ENCODE results near the gene ABHD16B. TPM values are rescaled to one million over a fixed set of nuclear protein-coding genes. Genes with fewer than 3 reads are reported as not detected.

ABHD16B gene
- total RNA-seq, 3 donors from 2014 or later (not counting 1 experiment from before 2014, with no cell fraction given): not detected

DNA sequence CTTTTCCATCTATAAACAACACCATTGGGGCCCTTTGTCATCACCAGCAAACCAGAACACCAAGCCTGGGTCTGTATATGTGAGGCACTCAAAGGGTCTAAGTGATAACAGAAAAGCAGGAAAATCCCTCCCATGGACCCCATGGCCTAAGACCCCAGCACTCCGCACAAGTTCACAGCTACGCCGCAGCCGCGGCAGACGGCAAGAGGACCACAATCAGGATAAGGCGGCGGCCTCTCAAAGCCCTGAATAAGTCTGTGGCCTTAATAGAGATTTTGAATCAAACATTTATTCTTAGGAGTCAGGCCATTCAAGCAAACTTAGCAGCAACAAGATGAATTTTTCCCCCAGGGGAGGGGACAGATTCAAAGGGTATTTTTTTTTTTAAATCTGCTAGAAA is 33.2 kb upstream of the ABHD16B start:
- ATAC-seq (no peak), DNase-seq (no peak)
- Histone ChIP-seq H3K27ac (ENCODE audit: low read length) (no peak overlapping the region), H3K27me3 (ENCODE audit: control insufficient read depth, insufficient read depth, low read length) (peaks cover 23% of the 10 kb centered on the region), H3K4me1 (ENCODE audit: control insufficient read depth, insufficient read depth, low read length) (peaks cover 11% of the 10 kb centered on the region), H3K4me3 (ENCODE audit: low read length) (no peak overlapping the region), H3K9me3 (ENCODE audit: control insufficient read depth, insufficient read depth, low read length) (no peaks in the 10 kb centered on the region), H3K36me3 (ENCODE audit: control insufficient read depth, insufficient read depth, low read length) (no peaks in the 10 kb centered on the region)
- intact Hi-C loops (cut with micrococcal nuclease): no loop called here
- no peak overlapping the region for H3K27ac Mint-ChIP-seq
- peaks cover 26 to 34% of the 10 kb centered on the region in 2 donors for H3K27me3 Mint-ChIP-seq (ENCODE audit: low read depth in 2 of 2)
- peaks cover 9 to 10% of the 10 kb centered on the region in 2 donors for H3K4me1 Mint-ChIP-seq
- H3K4me3 Mint-ChIP-seq: peak overlapping the region; percentile 31
- 92% methylated on average over 8 of the region's 8 CpGs for WGBS (ENCODE audit: insufficient coverage)
- TF ChIP-seq, protein P1, sequence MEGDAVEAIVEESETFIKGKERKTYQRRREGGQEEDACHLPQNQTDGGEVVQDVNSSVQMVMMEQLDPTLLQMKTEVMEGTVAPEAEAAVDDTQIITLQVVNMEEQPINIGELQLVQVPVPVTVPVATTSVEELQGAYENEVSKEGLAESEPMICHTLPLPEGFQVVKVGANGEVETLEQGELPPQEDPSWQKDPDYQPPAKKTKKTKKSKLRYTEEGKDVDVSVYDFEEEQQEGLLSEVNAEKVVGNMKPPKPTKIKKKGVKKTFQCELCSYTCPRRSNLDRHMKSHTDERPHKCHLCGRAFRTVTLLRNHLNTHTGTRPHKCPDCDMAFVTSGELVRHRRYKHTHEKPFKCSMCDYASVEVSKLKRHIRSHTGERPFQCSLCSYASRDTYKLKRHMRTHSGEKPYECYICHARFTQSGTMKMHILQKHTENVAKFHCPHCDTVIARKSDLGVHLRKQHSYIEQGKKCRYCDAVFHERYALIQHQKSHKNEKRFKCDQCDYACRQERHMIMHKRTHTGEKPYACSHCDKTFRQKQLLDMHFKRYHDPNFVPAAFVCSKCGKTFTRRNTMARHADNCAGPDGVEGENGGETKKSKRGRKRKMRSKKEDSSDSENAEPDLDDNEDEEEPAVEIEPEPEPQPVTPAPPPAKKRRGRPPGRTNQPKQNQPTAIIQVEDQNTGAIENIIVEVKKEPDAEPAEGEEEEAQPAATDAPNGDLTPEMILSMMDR (IDR thresholded peaks at IDR 0.05): no peak
- H3K9me3 Mint-ChIP-seq: no peaks in the 10 kb centered on the region
- H3K36me3 Mint-ChIP-seq: no peaks in the 10 kb centered on the region

DNA sequence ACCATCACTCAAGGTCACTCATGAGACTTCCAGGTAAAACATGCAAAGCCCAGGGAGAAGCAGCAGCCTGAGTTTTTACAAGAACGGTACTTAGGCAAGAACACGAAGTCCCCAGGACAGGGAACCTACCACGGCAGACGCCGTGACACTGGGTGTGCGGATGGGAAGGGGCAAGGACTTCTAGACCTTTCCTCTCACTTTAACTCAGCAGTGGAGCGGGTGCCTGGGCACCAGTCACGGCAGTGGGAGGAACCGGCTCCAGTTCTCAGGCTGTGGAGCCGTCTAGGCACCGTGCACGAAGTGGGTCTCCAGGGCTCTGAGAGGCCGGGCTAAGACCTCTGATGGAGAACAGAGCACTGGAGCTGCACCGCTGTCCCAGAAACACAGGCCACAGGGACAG is 32.8 kb upstream of the ABHD16B start:
- H3K9me3 Mint-ChIP-seq: no peaks in the 10 kb centered on the region
- DNase-seq (no peak), ATAC-seq (no peak)
- peaks cover 9 to 10% of the 10 kb centered on the region in 2 donors for H3K4me1 Mint-ChIP-seq
- no peak overlapping the region for H3K27ac ChIP-seq (ENCODE audit: low read length)
- no peak overlapping the region for H3K27ac Mint-ChIP-seq
- H3K4me3 ChIP-seq (ENCODE audit: low read length): no peak overlapping the region
- H3K27me3 ChIP-seq (ENCODE audit: control insufficient read depth, insufficient read depth, low read length): peaks cover 23% of the 10 kb centered on the region
- H3K36me3 ChIP-seq (ENCODE audit: control insufficient read depth, insufficient read depth, low read length): no peaks in the 10 kb centered on the region
- H3K36me3 Mint-ChIP-seq: no peaks in the 10 kb centered on the region
- peaks cover 26 to 34% of the 10 kb centered on the region in 2 donors for H3K27me3 Mint-ChIP-seq (ENCODE audit: low read depth in 2 of 2)
- no peaks in the 10 kb centered on the region for H3K9me3 ChIP-seq (ENCODE audit: control insufficient read depth, insufficient read depth, low read length)
- 95% methylated on average over 14 of the region's 14 CpGs for WGBS (ENCODE audit: insufficient coverage)
- peak overlapping the region; percentile 31 for H3K4me3 Mint-ChIP-seq
- intact Hi-C loops (cut with micrococcal nuclease): no loop called here
- TF ChIP-seq, protein P1 (IDR thresholded peaks at IDR 0.05): no peak
- H3K4me1 ChIP-seq (ENCODE audit: control insufficient read depth, insufficient read depth, low read length): peaks cover 11% of the 10 kb centered on the region

DNA sequence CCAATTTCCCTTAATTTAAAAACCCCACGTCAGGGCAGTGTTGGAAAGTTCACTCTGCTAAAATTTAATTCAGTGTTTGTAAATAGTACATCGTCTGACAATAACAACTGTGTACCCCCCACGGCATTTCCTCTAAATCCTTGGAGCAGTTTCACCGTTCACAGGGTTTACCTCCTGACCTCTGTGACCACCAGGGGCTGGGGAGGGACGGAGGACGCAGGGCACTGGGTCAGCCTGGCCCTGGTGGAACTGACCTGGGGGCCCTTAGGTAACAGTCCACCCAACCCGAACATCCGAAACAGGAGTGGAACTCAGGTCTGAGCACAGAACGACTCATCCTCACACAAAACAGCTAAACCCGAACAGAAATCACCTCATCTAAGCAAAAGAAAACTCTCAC is 32.3 kb upstream of the ABHD16B start:
- Histone ChIP-seq H3K36me3 (ENCODE audit: control insufficient read depth, insufficient read depth, low read length) (no peaks in the 10 kb centered on the region), H3K4me3 (ENCODE audit: low read length) (no peak overlapping the region), H3K27ac (ENCODE audit: low read length) (no peak overlapping the region), H3K4me1 (ENCODE audit: control insufficient read depth, insufficient read depth, low read length) (peaks cover 11% of the 10 kb centered on the region), H3K27me3 (ENCODE audit: control insufficient read depth, insufficient read depth, low read length) (peaks cover 23% of the 10 kb centered on the region), H3K9me3 (ENCODE audit: control insufficient read depth, insufficient read depth, low read length) (no peaks in the 10 kb centered on the region)
- intact Hi-C loops (cut with micrococcal nuclease): no loop called here
- peaks cover 26 to 34% of the 10 kb centered on the region in 2 donors for H3K27me3 Mint-ChIP-seq (ENCODE audit: low read depth in 2 of 2)
- no peak for DNase-seq
- no peaks in the 10 kb centered on the region for H3K36me3 Mint-ChIP-seq
- H3K27ac Mint-ChIP-seq: no peak overlapping the region
- ATAC-seq: no peak
- 78% methylated on average over 10 of the region's 10 CpGs for WGBS (ENCODE audit: insufficient coverage)
- no peaks in the 10 kb centered on the region for H3K9me3 Mint-ChIP-seq
- H3K4me1 Mint-ChIP-seq: peaks cover 9 to 10% of the 10 kb centered on the region in 2 donors
- H3K4me3 Mint-ChIP-seq: no peak overlapping the region
- TF ChIP-seq, protein P1 (IDR thresholded peaks at IDR 0.05): no peak

DNA sequence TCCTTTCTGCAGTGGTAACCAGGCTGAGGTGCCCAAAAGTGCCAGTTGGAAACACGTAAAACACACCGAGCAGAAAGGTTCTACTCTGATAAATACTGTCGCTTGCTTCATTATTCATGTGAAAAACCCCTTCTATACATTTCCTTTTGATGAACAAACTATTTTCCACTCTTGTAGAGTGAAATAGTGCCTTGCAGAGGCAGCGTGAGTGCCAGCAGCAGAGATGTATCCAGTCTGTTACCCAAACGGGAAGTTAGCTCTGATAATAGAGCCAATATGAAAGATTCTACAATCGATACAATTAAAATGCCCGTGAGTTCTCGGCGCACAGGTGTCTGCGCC is 31.7 kb upstream of the ABHD16B start:
- peak overlapping the region; percentile 28 for H3K4me3 ChIP-seq (ENCODE audit: low read length)

More for the DNA sequence above, 31.7 kb upstream of the ABHD16B start:
- ATAC-seq (no peak), DNase-seq (no peak)
- H3K4me1 ChIP-seq (ENCODE audit: control insufficient read depth, insufficient read depth, low read length): peaks cover 11% of the 10 kb centered on the region
- H3K9me3 ChIP-seq (ENCODE audit: control insufficient read depth, insufficient read depth, low read length): no peaks in the 10 kb centered on the region
- TF ChIP-seq, protein P1 (IDR thresholded peaks at IDR 0.05): no peak
- H3K9me3 Mint-ChIP-seq: no peaks in the 10 kb centered on the region
- H3K27ac ChIP-seq (ENCODE audit: low read length): no peak overlapping the region
- H3K27ac Mint-ChIP-seq: peak overlapping the region in 1 of 2 donors; percentile 74
- H3K36me3 ChIP-seq (ENCODE audit: control insufficient read depth, insufficient read depth, low read length): no peaks in the 10 kb centered on the region
- intact Hi-C loops (cut with micrococcal nuclease): no loop called here
- WGBS (ENCODE audit: insufficient coverage): 6% methylated on average over 10 of the region's 10 CpGs
- peaks cover 9 to 10% of the 10 kb centered on the region in 2 donors for H3K4me1 Mint-ChIP-seq
- H3K36me3 Mint-ChIP-seq: no peaks in the 10 kb centered on the region
- peaks cover 23% of the 10 kb centered on the region for H3K27me3 ChIP-seq (ENCODE audit: control insufficient read depth, insufficient read depth, low read length)
- H3K27me3 Mint-ChIP-seq (ENCODE audit: low read depth in 2 of 2): peaks cover 26 to 34% of the 10 kb centered on the region in 2 donors
- H3K4me3 Mint-ChIP-seq: peak overlapping the region; percentile 88
